HG03460 (cell line): ENCODE results near the gene BRI3BP.
"Not testable (repeated sequence)": the region's sequence is repeated elsewhere in the genome, so short reads cannot be mapped to it uniquely, and the experiment has no call there.

ENCODE experiments used
- ATAC-seq: cut with Tn5 transposase; IDR thresholded peaks from one replicate; pipeline ENCODE4 v1.9.1; 2021; ENCODE audit not compliant: unreplicated experiment

BRI3BP gene

DNA sequence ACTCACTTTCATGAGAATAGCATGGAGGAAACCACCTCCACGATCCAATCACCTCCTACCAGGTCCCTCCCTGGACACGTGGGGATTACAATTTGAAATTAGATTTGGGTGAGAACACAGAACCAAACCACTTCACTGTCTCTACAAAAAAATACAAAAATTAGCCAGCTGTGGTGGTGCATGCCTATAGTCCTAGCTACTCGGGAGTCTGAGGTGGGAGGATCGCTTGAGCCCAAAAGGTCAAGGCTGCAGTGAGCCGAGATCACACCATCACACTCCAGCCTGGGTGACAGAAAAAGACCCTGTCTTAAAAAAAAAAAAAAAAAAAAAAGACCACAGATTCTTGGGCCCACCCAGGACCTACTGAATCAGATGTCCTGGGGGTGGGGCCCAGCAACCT, 28.3 kb downstream of the BRI3BP start:
- ATAC-seq: no peak

DNA sequence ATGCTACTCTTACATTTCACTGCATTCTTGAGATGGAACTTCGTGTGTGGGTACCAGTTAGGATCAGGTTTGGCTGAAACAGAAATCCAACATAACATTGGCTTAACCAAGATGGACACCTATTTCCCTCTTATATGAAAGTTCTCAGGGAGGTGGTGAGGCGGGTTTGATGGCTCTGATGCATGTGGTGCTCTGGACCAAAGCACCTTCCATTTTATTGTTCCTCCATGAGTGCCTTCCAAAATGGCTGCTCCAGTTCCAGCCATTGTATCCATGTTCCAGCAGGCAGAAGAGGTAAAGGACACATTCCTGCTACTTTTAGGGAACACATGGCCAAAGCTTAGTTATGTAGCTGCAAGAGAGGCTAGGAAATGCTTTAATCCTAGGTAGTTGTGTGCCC, 29.6 kb downstream of the BRI3BP start:
- no peak for ATAC-seq

DNA sequence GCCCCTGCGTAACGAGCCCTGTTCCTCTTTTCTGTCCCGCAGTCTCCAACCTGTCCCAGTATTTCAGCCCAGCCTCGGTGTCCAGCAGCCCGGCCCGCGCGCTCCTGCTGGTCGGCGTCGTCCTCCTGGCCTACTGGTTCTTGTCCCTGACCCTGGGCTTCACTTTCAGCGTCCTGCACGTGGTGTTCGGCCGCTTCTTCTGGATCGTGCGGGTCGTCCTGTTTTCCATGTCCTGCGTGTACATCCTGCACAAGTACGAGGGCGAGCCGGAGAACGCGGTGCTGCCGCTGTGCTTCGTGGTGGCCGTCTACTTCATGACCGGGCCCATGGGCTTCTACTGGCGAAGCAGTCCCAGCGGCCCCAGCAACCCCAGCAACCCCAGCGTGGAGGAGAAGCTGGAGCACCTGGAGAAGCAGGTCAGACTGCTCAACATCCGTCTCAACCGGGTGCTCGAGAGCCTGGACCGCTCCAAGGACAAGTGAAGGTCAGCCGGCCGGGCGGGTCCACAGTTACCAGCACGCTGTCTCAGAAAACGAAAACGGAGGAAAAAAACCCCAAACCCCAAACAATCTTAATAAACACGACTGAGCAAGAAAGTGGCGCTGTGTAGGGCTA, 31.6 kb downstream of the BRI3BP start:
- ATAC-seq: no peak

- no peak for ATAC-seq
Observed at GRCh38 chr12:125025606-125026235, 32.3 kb downstream of the BRI3BP start.

- ATAC-seq: no peak
Observed at GRCh38 chr12:125028106-125028505, 34.7 kb downstream of the BRI3BP start.

- ATAC-seq: no peak
Observed at GRCh38 chr12:125029761-125030358, 36.4 kb downstream of the BRI3BP start.

DNA sequence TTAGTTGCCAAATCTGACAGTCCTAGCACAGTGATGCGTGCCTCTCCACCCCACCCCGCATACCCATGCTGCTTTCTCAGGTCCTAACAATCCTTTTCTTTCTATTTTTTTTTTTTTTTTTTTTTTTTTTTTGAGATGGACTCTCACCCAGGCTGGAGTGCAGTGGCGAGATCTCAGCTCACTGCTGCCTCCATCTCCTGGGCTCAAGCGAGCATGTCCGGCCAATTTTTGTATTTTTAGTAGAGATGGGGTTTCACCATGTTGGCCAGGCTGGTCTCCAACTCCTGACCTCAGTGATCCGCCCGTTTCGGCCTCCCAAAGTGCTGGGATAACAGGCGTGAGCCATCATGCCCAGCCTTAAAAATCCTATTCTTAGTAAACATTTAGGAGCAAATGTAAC, 38.0 kb downstream of the BRI3BP start:
- ATAC-seq: not testable (repeated sequence)

- ATAC-seq: no peak
Observed at GRCh38 chr12:125032466-125033152, 39.2 kb downstream of the BRI3BP start.

DNA sequence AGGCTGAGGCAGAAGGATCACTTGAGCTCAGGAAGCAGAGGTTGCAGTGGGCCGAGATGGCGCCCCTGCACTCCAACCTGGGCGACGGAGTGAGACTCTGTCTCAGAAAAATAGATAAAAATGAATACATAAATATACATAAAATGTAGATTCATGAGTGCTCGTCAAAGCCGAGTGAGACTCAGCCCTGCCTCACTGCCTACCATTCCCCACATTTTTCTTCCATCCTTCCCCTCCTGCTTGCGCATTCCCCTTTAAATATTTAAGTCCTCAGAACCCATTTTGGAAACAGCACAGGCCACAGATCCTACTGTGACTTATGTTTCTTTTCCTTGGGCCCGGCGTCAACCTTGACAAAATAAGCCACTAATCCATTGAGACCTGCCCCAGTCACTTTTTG, 39.8 kb downstream of the BRI3BP start:
- ATAC-seq: no peak

- ATAC-seq: no peak
Observed at GRCh38 chr12:125038976-125039625, 45.7 kb downstream of the BRI3BP start.

GRCh38 chr12:125049093-125049458, 55.6 kb downstream of the BRI3BP start:
- ATAC-seq: no peak

DNA sequence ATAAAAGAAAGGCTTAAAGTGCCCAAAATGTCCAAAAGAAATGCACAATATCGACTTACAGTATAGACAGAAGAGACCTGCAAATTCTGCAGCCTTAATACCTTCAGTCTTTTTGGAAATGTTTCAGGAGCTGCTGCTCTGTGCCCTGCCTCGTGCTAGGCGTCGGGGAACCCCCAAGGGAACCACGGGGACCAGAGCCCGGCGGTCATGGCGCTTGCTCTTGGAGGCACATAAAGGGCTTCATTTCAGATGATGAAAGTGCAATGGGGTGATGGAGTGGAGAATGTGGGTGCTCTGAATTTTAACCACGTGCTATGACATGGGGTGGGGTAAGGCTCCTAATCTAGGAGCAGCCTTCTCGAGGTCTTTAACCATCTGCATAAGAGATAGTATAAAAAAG, 57.0 kb downstream of the BRI3BP start:
- no peak for ATAC-seq

DNA sequence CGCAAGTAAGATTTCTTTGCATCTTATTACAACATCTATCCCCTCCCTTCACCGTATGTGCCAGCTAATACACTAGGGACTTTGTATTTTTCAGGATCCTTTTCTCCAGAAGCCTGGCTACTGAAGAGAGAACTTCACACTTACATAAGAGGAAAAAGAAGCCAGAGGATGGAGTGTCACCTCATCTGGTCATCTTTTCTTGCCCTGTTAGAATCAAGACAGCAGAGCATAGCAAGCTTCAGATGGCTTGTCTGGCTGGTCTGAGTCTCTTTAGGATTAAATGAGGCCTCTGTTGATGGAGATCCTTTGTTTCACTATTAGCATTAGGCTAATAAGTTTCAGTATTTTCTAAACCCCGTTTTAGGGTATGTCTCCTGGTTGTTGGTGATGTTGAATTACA, 57.4 kb downstream of the BRI3BP start:
- ATAC-seq: no peak

DNA sequence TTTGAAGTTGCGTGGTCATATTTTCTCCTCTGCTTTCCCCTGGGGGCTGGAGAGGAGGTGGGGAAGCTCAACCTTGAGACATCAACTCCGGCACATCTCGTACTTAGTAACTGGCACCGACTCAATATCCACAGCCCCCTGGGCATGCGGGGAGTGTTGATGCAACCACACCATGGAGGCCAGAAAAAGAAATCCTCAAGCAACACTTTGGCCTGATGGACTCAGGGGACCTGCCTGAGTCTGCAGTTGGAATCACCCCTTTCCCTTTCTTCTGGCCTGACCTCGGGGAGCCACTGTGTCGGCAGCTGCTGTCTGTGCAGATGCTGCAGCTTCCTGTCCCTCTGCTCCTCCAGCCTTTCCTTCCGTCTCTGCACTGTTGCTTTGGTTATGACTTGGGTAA, 60.4 kb downstream of the BRI3BP start:
- ATAC-seq: no peak

DNA sequence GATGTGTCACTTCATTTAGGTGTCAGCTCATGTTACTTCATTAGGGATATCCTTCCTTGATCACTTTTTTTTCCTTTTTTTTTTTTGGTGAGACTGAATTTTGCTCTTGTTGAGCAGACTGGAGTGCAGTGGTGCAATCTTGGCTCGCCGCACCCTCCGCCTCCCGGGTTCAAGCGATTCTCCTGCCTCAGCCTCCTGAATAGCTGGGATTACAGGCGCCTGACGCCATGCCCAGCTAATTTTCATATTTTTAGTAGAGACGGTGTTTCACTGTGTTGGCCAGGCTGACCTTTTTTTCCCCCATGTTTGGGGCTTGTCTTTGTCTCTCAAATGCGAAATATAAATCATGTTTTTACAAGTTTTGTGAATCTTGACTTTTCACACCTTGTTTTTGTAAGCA, 62.1 kb downstream of the BRI3BP start:
- ATAC-seq: no peak

DNA sequence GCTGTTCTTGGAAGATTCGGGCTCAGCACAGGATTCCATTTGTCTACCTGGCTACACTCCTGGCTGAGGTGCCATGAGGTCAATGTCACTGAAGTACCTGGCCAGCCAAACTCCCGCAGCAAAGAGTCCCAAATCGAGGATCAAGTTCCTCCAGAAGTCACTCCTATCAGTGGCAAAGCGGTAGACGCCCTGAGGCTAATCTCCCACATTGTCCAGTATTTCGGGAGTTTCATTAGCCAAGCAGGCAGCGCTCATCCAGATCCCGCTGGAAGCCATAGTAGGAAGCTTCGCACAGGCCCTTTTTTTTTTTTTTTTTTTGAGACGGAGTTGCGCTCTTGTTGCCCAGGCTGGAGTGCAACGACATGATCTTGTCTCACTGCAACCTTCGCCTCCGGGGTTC, 62.9 kb downstream of the BRI3BP start:
- no peak for ATAC-seq

DNA sequence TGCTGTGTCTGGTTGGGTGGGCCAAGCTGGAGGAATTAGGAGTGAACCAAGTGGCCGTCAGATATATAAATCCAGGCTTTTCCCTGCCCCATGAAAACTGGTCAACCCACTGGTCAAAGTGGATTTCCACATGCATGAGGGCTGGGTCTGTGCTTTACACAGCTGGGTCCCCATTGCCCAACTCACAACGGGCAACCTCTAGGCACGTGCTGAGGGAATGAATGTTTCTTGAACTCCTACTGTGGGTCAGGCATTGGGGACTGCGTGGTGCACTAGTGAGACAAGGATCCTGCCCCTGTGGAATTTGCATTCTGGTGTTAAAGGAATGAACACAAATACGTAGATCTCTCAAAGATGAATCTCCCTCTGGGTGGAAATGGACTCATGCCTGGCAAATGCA, 64.3 kb downstream of the BRI3BP start:
- ATAC-seq: no peak

DNA sequence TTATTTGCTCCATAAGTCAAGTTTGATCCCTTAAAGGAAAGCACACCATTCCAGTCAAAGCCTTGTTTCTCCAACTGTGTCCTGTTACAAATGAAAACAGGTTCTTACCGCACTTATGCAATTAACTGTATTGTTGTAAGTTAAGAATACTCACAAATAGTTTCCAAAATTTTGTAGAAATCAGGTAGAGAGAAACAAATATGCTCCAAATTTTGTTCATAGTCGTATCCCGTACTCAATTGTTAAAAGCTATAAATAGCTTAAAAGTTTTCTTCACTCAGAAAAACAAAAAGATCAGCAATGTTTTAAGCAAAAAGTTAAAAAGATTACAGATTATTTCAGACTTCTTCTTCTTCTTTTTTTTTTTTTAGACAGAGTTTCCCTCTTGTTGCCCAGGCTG, 67.8 kb downstream of the BRI3BP start:
- ATAC-seq: no peak

- ATAC-seq: not testable (repeated sequence)
Observed at GRCh38 chr12:125063522-125063921, 70.1 kb downstream of the BRI3BP start.

GRCh38 chr12:125064492-125064891, 71.0 kb downstream of the BRI3BP start:
- no peak for ATAC-seq

DNA sequence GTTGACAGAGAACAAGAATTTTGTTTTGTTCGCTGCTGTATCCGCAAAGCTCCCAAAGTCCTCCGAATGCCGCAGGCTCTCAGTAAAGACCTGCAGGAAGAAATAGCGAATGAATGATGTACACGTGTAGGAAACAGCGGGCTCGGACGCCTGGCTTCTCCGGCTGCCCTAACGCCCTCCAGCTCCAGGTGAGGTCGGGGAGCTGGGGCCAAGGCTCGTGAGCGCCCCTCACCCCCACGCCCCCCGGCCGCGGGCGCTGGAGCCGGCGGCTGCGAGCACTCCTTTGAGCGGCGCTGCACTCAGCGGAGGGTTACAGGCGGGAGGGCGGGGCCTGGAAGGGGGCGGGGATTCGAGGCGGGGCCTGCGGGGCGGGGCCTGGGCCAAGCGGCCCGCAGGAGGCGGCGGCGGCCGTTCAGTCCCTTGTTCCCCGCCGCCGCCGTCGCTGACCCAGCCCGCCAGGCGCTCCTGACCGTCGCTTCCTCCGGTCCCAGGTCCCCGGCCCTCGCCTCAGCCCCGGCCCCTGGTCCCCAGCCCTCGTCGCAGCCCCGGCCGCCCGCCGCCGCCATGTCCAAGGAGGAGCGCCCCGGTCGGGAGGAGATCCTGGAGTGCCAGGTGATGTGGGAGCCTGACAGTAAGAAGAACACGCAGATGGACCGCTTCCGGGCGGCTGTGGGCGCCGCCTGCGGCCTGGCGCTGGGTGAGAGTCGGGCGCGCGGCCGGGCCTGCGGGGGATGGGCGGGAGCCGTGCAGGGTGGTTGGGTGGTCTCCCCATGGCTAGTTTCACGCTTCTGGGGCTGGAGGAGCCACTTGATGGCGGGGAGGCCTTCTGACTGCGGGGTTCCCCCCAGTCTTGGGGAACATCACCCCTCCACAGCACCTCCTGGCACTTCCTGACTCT, 71.8 kb downstream of the BRI3BP start, which contains the start of gene AACS:
TSS of gene AACS (plus strand) at position 415 of the 898 bp plus-strand sequence. CDS start at position 565, 150 bp downstream.
- ATAC-seq: peak; percentile 94
